HG03575 (cell line): ENCODE data around the gene DNER.
"Not testable (repeated sequence)": the region's sequence is repeated elsewhere in the genome, so short reads cannot be mapped to it uniquely, and the experiment has no call there.

Experiments
- ATAC-seq: cut with Tn5 transposase; IDR thresholded peaks from one replicate; pipeline ENCODE4 v1.9.1; 2021; ENCODE audit not compliant: unreplicated experiment, insufficient number of reproducible peaks, low FRiP score; ENCODE audit errors: extremely low read depth

DNER gene

GRCh38 chr2:229388731-229389130 lies 325.6 kb downstream of the DNER start:
- ATAC-seq: no peak

GRCh38 chr2:229387866-229388265 lies 326.5 kb downstream of the DNER start:
- no peak for ATAC-seq

- ATAC-seq: no peak
Measured at GRCh38 chr2:229380101-229380625, 334.2 kb downstream of the DNER start.

- no peak for ATAC-seq
Measured at GRCh38 chr2:229378386-229378785, 336.0 kb downstream of the DNER start.

GRCh38 chr2:229376866-229377265 lies 337.5 kb downstream of the DNER start:
- no peak for ATAC-seq

GRCh38 chr2:229375251-229375650 lies 339.1 kb downstream of the DNER start:
- ATAC-seq: no peak

GRCh38 chr2:229373311-229373710 lies 341.0 kb downstream of the DNER start:
- not testable (repeated sequence) for ATAC-seq

GRCh38 chr2:229372207-229372606 lies 342.1 kb downstream of the DNER start:
- ATAC-seq: no peak

- no peak for ATAC-seq
Measured at GRCh38 chr2:229371086-229371485, 343.3 kb downstream of the DNER start.

- no peak for ATAC-seq
Measured at GRCh38 chr2:229370509-229370908, 343.8 kb downstream of the DNER start.

- no peak for ATAC-seq
Measured at GRCh38 chr2:229363185-229363814, 351.1 kb downstream of the DNER start.

GRCh38 chr2:229350883-229351282 lies 363.5 kb downstream of the DNER start:
- no peak for ATAC-seq

GRCh38 chr2:229350117-229350805 lies 364.1 kb downstream of the DNER start:
- no peak for ATAC-seq

- ATAC-seq: no peak
Measured at GRCh38 chr2:229348128-229348527, 366.2 kb downstream of the DNER start.

GRCh38 chr2:229346816-229347540 lies 367.4 kb downstream of the DNER start:
- no peak for ATAC-seq

- no peak for ATAC-seq
Measured at GRCh38 chr2:229344955-229345354, 369.4 kb downstream of the DNER start.

GRCh38 chr2:229344151-229344551 lies 370.2 kb downstream of the DNER start:
- ATAC-seq: no peak

- ATAC-seq: no peak
Measured at GRCh38 chr2:229343661-229344060, 370.7 kb downstream of the DNER start.

- no peak for ATAC-seq
Measured at GRCh38 chr2:229342376-229342775, 372.0 kb downstream of the DNER start.
